H1 (cell line): ENCODE results near the gene KIF26B. TPM values are rescaled to one million over a fixed set of nuclear protein-coding genes. Genes with fewer than 3 reads are reported as not detected.

ENCODE experiments used
- CTCF ChIA-PET: fragments of 300-600 bp; sonication (Branson Sonifier 250); formaldehyde crosslinking; loops from one replicate; lab custom pipeline; 2021; ENCODE audit not compliant: partially characterized antibody; lab: Charles Lee
- POLR2A ChIA-PET: fragments of 300-600 bp; sonication (Branson Sonifier 250); formaldehyde crosslinking; loops from one replicate; lab custom pipeline; 2021; ENCODE audit warnings: inconsistent platforms; ENCODE audit not compliant: partially characterized antibody; lab: Charles Lee
- DNase-seq, 2 experiments: peaks; one replicate each; pipeline versions ENCODE4 v3.0.0 to v3.0.0-alpha.2; 2010 to 2022; ENCODE audit warnings: low spot score in 2 of 2, low read depth in 1 of 2, mixed read lengths in 1 of 2
- FAIRE-seq: peaks from 2 replicates; lab custom pipeline; 2011; peaks lifted over from hg19 to GRCh38; lab: Jason Lieb, UNC
- H2AFZ ChIP-seq: 2 replicates; pipeline ENCODE4 v1.8.1; 2012; ENCODE audit warnings: low read length, inconsistent platforms
- H2AK5ac ChIP-seq: 2 replicates; pipeline ENCODE4 v1.6.1; 2013; ENCODE audit warnings: low read depth, low read length
- H2BK120ac ChIP-seq: replicated peaks from 2 replicates; pipeline ENCODE3; 2013; ENCODE audit warnings: low read depth, low read length, inconsistent platforms
- H2BK12ac ChIP-seq: 2 replicates; pipeline ENCODE4 v1.6.1; 2013; ENCODE audit warnings: low read depth, low read length
- H2BK15ac ChIP-seq: 2 replicates; pipeline ENCODE4 v1.6.1; 2013; ENCODE audit warnings: low read length
- H2BK20ac ChIP-seq: 2 replicates; pipeline ENCODE4 v1.6.1; 2013; ENCODE audit warnings: low read length
- H2BK5ac ChIP-seq: 2 replicates; pipeline ENCODE4 v1.6.1; 2013; ENCODE audit warnings: low read depth, low read length
- H3K14ac ChIP-seq: 2 replicates; pipeline ENCODE4 v1.6.1; 2013; ENCODE audit warnings: inconsistent platforms; ENCODE audit not compliant: insufficient read length
- H3K18ac ChIP-seq: 2 replicates; pipeline ENCODE4 v1.6.1; 2013; ENCODE audit warnings: low read length; ENCODE audit errors: extremely low read depth
- H3K23ac ChIP-seq: 2 replicates; pipeline ENCODE4 v1.6.1; 2013; ENCODE audit warnings: inconsistent platforms; ENCODE audit not compliant: insufficient read length
- H3K23me2 ChIP-seq: 2 replicates; pipeline ENCODE4 v1.6.1; 2013; ENCODE audit warnings: low read depth, low read length
- H3K27ac ChIP-seq: 2 replicates; pipeline ENCODE4 v1.6.1; 2011; ENCODE audit warnings: low read depth, low read length, inconsistent platforms
- H3K27me3 ChIP-seq, 4 experiments: replicated peaks in 1 of 4; 1 replicate in 1 of 4; 2 replicates in 3 of 4; pipeline versions ENCODE4 v1.6.1 to v1.8.1; 2011 to 2013; ENCODE audit warnings: low read length in 3 of 4, mild to moderate bottlenecking in 3 of 4, inconsistent platforms in 2 of 4, mixed read lengths in 2 of 4, moderate library complexity in 1 of 4; ENCODE audit not compliant: control insufficient read depth in 3 of 4, insufficient read depth in 3 of 4; ENCODE audit errors: extremely low read depth in 1 of 4
- H3K36me3 ChIP-seq, 4 experiments: 2 replicates each; pipeline versions ENCODE4 v1.6.1 to v1.8.1; 2011 to 2013; ENCODE audit warnings: mild to moderate bottlenecking in 4 of 4, low read length in 3 of 4, moderate library complexity in 2 of 4, control low read depth in 1 of 4, inconsistent platforms in 1 of 4; ENCODE audit not compliant: insufficient read depth in 4 of 4, control insufficient read depth in 2 of 4
- H3K4ac ChIP-seq: replicated peaks from 2 replicates; pipeline ENCODE3; 2013; ENCODE audit warnings: low read length, low read depth, mixed read lengths, inconsistent platforms; ENCODE audit not compliant: insufficient read length
- H3K4me1 ChIP-seq, 4 experiments: replicated peaks in 1 of 4; 1 replicate in 1 of 4; 2 replicates in 3 of 4; pipeline versions ENCODE4 v1.6.1 to v1.8.1; 2011 to 2013; ENCODE audit warnings: low read length in 3 of 4, inconsistent platforms in 2 of 4, mixed read lengths in 1 of 4; ENCODE audit not compliant: insufficient read depth in 4 of 4, control insufficient read depth in 3 of 4
- H3K4me2 ChIP-seq, 2 experiments: 2 replicates each; pipeline versions ENCODE4 v1.6.1 to v1.8.1; 2011 to 2013; ENCODE audit warnings: low read depth in 2 of 2, low read length in 2 of 2, control low read depth in 1 of 2, inconsistent platforms in 1 of 2, mild to moderate bottlenecking in 1 of 2; ENCODE audit not compliant: insufficient read depth in 1 of 2
- H3K4me3 ChIP-seq, 4 experiments: fragments of 200-600, 300-600 bp in 1 of 4; sonication (generic), shearing (Covaris generic), sonication (Bioruptor Twin) in 1 of 4; 2 replicates each; pipeline versions ENCODE4 v1.5.1 to v1.8.1; 2011 to 2016; ENCODE audit warnings: low read length in 4 of 4, low read depth in 3 of 4, control low read depth in 2 of 4, inconsistent platforms in 2 of 4, mild to moderate bottlenecking in 2 of 4, mixed read lengths in 1 of 4, moderate library complexity in 1 of 4; ENCODE audit not compliant: insufficient read depth in 2 of 4; ENCODE audit errors: extremely low read depth in 1 of 4
- H3K56ac ChIP-seq: replicated peaks from 2 replicates; pipeline ENCODE3; 2013; ENCODE audit warnings: low read depth, mild to moderate bottlenecking, mixed read lengths, low read length, inconsistent platforms; ENCODE audit not compliant: insufficient read length
- H3K79me1 ChIP-seq: 2 replicates; pipeline ENCODE4 v1.6.1; 2013; ENCODE audit warnings: low read depth, low read length, control low read depth
- H3K79me2 ChIP-seq, 2 experiments: 2 replicates each; pipeline versions ENCODE4 v1.6.1 to v1.8.1; 2012 to 2013; ENCODE audit warnings: low read length in 2 of 2, mild to moderate bottlenecking in 2 of 2, inconsistent platforms in 1 of 2; ENCODE audit not compliant: insufficient read depth in 2 of 2, control insufficient read depth in 1 of 2
- H3K9ac ChIP-seq, 4 experiments: replicated peaks in 1 of 4; 1 replicate in 1 of 4; 2 replicates in 3 of 4; pipeline versions ENCODE4 v1.6.1 to v1.8.1; 2011 to 2013; ENCODE audit warnings: low read depth in 3 of 4, low read length in 3 of 4, control low read depth in 2 of 4, mild to moderate bottlenecking in 2 of 4, moderate library complexity in 2 of 4, inconsistent platforms in 1 of 4; ENCODE audit errors: extremely low read depth in 1 of 4
- H3K9me3 ChIP-seq, 2 experiments: 2 replicates each; pipeline versions ENCODE4 v1.6.1 to v1.8.1; 2012 to 2013; ENCODE audit warnings: mild to moderate bottlenecking in 2 of 2, moderate library complexity in 2 of 2, control low read depth in 1 of 2, inconsistent platforms in 1 of 2, low read depth in 1 of 2, low read length in 1 of 2, mixed read lengths in 1 of 2; ENCODE audit not compliant: insufficient read depth in 2 of 2
- H4K20me1 ChIP-seq, 2 experiments: replicated peaks in 1 of 2; 2 replicates each; pipeline versions ENCODE3 to v1.8.1; 2011 to 2013; ENCODE audit warnings: inconsistent platforms in 2 of 2, low read length in 2 of 2, mild to moderate bottlenecking in 1 of 2; ENCODE audit not compliant: insufficient read depth in 2 of 2, control insufficient read depth in 1 of 2
- H4K5ac ChIP-seq: 2 replicates; pipeline ENCODE4 v1.6.1; 2013; ENCODE audit warnings: low read length, low read depth, mixed read lengths, inconsistent platforms; ENCODE audit not compliant: insufficient read length
- H4K8ac ChIP-seq: 2 replicates; pipeline ENCODE4 v1.8.0; 2013; ENCODE audit warnings: mild to moderate bottlenecking, moderate library complexity, low read length, inconsistent platforms; ENCODE audit not compliant: insufficient read depth; ENCODE audit errors: extremely low read depth
- H4K91ac ChIP-seq: replicated peaks from 2 replicates; pipeline ENCODE3; 2013; ENCODE audit warnings: low read length, mixed read lengths, inconsistent platforms; ENCODE audit not compliant: insufficient read length
- BACH1 ChIP-seq: IDR thresholded peaks from 2 replicates; pipeline ENCODE4 v1.6.1; 2012; ENCODE audit warnings: low read length, improper control_type of control experiment
- KDM4A ChIP-seq: IDR thresholded peaks from one replicate; pipeline ENCODE4 v1.7.1; 2012; ENCODE audit warnings: low read depth, mild to moderate bottlenecking, moderate library complexity, low read length, inconsistent platforms; ENCODE audit not compliant: severe bottlenecking
- POLR2A ChIP-seq, 2 experiments: IDR thresholded peaks; 1 replicate in 1 of 2; 2 replicates in 1 of 2; pipeline ENCODE4 v1.6.1; 2011; ENCODE audit warnings: low read depth in 2 of 2, low read length in 2 of 2, mild to moderate bottlenecking in 2 of 2; ENCODE audit errors: control extremely low read depth in 1 of 2
- POLR2AphosphoS5 ChIP-seq: IDR thresholded peaks from 2 replicates; pipeline ENCODE4 v1.6.1; 2011; ENCODE audit warnings: low read depth, low read length
- RFX5 ChIP-seq: IDR thresholded peaks from 2 replicates; pipeline ENCODE4 v1.6.1; 2011; ENCODE audit warnings: low read depth, low read length, improper control_type of control experiment, borderline replicate concordance
- SP2 ChIP-seq: IDR thresholded peaks from 2 replicates; pipeline ENCODE4 v1.6.1; 2012; ENCODE audit warnings: mild to moderate bottlenecking, low read length, inconsistent platforms
- WGBS, 2 experiments: shearing (Covaris generic) in 1 of 2; methylation state at CpG; one replicate each; pipeline versions ENCODE4 v1.1.6 to v1.1.7; 2013 to 2015; ENCODE audit warnings: low lambda C conversion rate in 2 of 2, mixed read lengths in 2 of 2, inconsistent platforms in 1 of 2, low coverage in 1 of 2, missing lambda C conversion rate in 1 of 2; ENCODE audit not compliant: insufficient replicate concordance in 2 of 2, insufficient coverage in 1 of 2, insufficient read length in 1 of 2; ENCODE audit errors: extremely low coverage in 1 of 2, missing lambda C conversion rate in 1 of 2; 5-methylcytosine and 5-hydroxymethylcytosine counted together
- polyA plus RNA-seq, 7 experiments: library from polyadenylated mRNA; depleted of rRNA in 3 of 7; stranded (reverse) in 5 of 7; unstranded in 2 of 7; fragments of >200 nt in 5 of 7; fragments of 200-250 nt in 2 of 7; gene quantifications; 1 replicate in 5 of 7; 2 replicates in 1 of 7; 4 replicates in 1 of 7; pipeline versions ENCODE4 v1.2.1 to v1.2.3, GENCODE V29; 2011 to 2013; ENCODE audit warnings: missing spikeins in 2 of 7, mixed read lengths in 2 of 7
- total RNA-seq: library from RNA; stranded (reverse); fragmentation: NEBNext Ultra II Directional; extraction: Animal tissue kit (Norgen Biotek cat#: 25700); gene quantifications from 2 replicates; pipeline ENCODE4 v1.2.1, GENCODE V29; 2021
- TF ChIP-seq, protein P1 (sequence below), 3 experiments: IDR thresholded peaks; 1 replicate in 2 of 3; 2 replicates in 1 of 3; pipeline versions ENCODE4 v1.5.1 to v1.6.1; 2011; ENCODE audit warnings: low read length in 3 of 3, mild to moderate bottlenecking in 3 of 3, inconsistent platforms in 2 of 3, low read depth in 1 of 3, moderate library complexity in 1 of 3; ENCODE audit not compliant: insufficient read depth in 1 of 3; ENCODE audit errors: control extremely low read depth in 1 of 3
- TF ChIP-seq, protein P2 (sequence below): IDR thresholded peaks from 2 replicates; pipeline ENCODE4 v1.6.1; 2011; ENCODE audit warnings: low read depth, mild to moderate bottlenecking, low read length; ENCODE audit not compliant: insufficient read depth

The KIF26B gene
- total and polyA plus RNA-seq, 2 of the 8 experiments (the other 6 are each of a cell fraction or from before 2014, with no cell fraction given) = 0.06 to 0.28 TPM

DNA sequence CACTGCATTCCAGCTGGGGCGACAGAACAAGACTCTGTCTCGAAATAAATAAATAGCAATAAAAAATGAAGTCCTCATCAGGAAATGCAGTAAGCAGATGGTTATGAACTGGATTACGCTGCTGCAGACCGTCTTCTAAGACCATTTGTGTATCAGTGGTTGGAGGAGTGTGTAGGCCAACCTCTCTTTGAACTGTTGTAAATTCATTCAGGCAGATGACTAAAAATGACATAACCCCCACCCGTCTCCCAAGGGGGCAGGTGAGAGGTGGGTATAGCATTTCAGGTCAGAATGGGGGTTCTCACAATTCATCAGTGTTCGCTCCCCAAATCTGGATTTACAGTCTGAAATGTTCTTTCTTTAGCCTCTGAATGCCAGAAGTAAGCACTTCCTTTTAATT, 177.3 kb downstream of the KIF26B start:
- Histone ChIP-seq H3K9ac (no peak overlapping the region), H2BK20ac (no peak overlapping the region), H4K5ac (no peak overlapping the region), H3K4me3 (no peak overlapping the region), H3K23ac (no peak overlapping the region), H3K14ac (no peak overlapping the region), H4K8ac (no peak overlapping the region), H2BK15ac (no peak overlapping the region), H3K36me3 (no peaks in the 10 kb centered on the region), H2AK5ac (no peak overlapping the region), H3K79me1 (no peaks in the 10 kb centered on the region), H4K91ac (no peak overlapping the region), H3K4me1 (peaks cover 0 to 8% (median 3%) of the 10 kb centered on the region in 4 experiments; a peak in 4 of 7 replicates), H3K79me2 (no peaks in the 10 kb centered on the region), H3K9me3 (no peaks in the 10 kb centered on the region), H3K4me2 (no peak overlapping the region), H3K56ac (no peak overlapping the region), H3K4ac (no peak overlapping the region), H2BK5ac (no peak overlapping the region), H2AFZ (no peak overlapping the region), H3K27me3 (peaks cover 0 to 4% (median 3%) of the 10 kb centered on the region in 4 experiments; a peak in 2 of 7 replicates), H3K27ac (no peak overlapping the region), H4K20me1 (no peaks in the 10 kb centered on the region), H3K18ac (no peak overlapping the region), H2BK12ac (no peak overlapping the region), H2BK120ac (no peak overlapping the region), H3K23me2 (no peaks in the 10 kb centered on the region)
- POLR2A ChIA-PET = interaction anchor here (1.5 kb wide), 1 partner anchor 9 kb away, joined by 4 read pairs; no protein-coding TSS in a partner anchor
- no peak for FAIRE-seq
- 85% methylated on average over 6 of the region's 6 CpGs; no CpG with 5 or more reads in 1 of the 2 experiments for WGBS, 2 experiments
- no peak for DNase-seq
- TF ChIP-seq SP2 = no peak
- TF ChIP-seq, protein P1, sequence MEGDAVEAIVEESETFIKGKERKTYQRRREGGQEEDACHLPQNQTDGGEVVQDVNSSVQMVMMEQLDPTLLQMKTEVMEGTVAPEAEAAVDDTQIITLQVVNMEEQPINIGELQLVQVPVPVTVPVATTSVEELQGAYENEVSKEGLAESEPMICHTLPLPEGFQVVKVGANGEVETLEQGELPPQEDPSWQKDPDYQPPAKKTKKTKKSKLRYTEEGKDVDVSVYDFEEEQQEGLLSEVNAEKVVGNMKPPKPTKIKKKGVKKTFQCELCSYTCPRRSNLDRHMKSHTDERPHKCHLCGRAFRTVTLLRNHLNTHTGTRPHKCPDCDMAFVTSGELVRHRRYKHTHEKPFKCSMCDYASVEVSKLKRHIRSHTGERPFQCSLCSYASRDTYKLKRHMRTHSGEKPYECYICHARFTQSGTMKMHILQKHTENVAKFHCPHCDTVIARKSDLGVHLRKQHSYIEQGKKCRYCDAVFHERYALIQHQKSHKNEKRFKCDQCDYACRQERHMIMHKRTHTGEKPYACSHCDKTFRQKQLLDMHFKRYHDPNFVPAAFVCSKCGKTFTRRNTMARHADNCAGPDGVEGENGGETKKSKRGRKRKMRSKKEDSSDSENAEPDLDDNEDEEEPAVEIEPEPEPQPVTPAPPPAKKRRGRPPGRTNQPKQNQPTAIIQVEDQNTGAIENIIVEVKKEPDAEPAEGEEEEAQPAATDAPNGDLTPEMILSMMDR (IDR thresholded peaks at IDR 0.05; ENCODE audit: control extremely low read depth in 1 of 3, insufficient read depth in 1 of 3, low read depth in 1 of 3, low read length in 3 of 3) = no peak
- TF ChIP-seq, protein P2, sequence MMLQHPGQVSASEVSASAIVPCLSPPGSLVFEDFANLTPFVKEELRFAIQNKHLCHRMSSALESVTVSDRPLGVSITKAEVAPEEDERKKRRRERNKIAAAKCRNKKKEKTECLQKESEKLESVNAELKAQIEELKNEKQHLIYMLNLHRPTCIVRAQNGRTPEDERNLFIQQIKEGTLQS = no peak
- no peak for TF ChIP-seq POLR2AphosphoS5
- TF ChIP-seq POLR2A (IDR thresholded peaks at IDR 0.05; ENCODE audit: control extremely low read depth in 1 of 2, low read depth in 2 of 2, low read length in 2 of 2) = no peak
- TF ChIP-seq KDM4A = no peak
- no peak for TF ChIP-seq RFX5
- no peak for TF ChIP-seq BACH1
- CTCF ChIA-PET = interaction anchor here (0.6 to 1.3 kb wide), 2 partner anchors 10 to 158 kb away, joined by 3 read pairs; no protein-coding TSS in a partner anchor
